Uterus (tissue), 2 donors: ENCODE measurements around the gene OR13C5.

Experiments
- CTCF ChIP-seq, 4 experiments: fragments of 200-600 bp in 2 of 4; fragments of 450-650 bp in 2 of 4; sonication (generic) in 2 of 4; IDR thresholded peaks; one replicate each; pipeline ENCODE4 v1.5.1; 2016 to 2019; ENCODE audit warnings: antibody characterized with exemption in 4 of 4, mild to moderate bottlenecking in 2 of 4, moderate library complexity in 1 of 4
- POLR2A ChIP-seq, 2 donors: fragments of 450-650 bp; IDR thresholded peaks; one replicate each; pipeline ENCODE4 v1.6.1; 2016; ENCODE audit warnings: antibody characterized with exemption in 2 of 2, mild to moderate bottlenecking in 1 of 2, moderate library complexity in 1 of 2

GRCh38 chr9:104635456-104635855 lies 36.2 kb upstream of the OR13C5 start:
- TF ChIP-seq CTCF (IDR thresholded peaks at IDR 0.05): no peak
- no peak for TF ChIP-seq POLR2A (IDR thresholded peaks at IDR 0.05)
